HG03280 (cell line): Measurements from ENCODE around the gene AGBL4.

Source experiments
- ATAC-seq: cut with Tn5 transposase; IDR thresholded peaks from one replicate; pipeline ENCODE4 v1.9.1; 2021; ENCODE audit warnings: mild to moderate bottlenecking, moderate library complexity; ENCODE audit not compliant: unreplicated experiment

The AGBL4 gene

DNA sequence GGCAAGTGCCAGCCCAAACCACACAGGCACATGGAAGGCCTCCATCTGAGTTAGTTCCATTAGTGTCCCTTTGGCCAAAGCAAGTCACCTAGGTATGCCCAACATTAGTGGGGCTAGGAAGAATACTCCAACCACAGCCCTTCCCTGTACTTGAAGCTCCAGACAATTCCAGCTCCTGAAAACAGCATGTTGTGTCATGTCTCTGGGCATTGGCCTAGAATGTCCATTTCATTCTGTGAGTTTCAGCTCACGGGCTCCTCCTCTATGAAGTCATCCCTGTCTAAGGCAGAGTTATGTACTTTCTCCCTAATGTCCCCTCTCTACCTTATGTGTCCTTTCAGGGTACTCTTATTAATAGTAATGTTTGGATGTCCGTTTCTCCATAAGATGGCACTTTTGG is 1455.3 kb downstream of the AGBL4 start:
- no peak for ATAC-seq

DNA sequence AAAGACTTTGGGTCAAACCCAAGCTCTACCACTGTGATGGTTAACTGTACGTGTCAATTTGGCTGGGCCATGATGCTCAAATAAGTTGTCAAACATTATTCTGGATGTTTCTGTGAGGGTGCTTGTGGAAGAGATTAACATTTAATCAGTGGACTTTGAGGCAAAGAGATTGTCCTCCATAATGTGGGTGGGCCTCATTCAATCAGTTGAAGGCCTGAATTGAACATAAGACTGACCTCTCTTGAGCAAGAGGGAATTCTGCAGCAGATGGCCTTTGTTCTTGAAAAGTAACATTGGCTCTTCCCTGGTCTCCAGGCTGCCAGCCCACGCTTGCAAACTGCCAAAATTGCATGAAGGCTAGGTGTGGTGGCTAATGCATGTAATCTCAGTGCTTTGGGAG is 1457.3 kb downstream of the AGBL4 start:
- ATAC-seq, result no peak

DNA sequence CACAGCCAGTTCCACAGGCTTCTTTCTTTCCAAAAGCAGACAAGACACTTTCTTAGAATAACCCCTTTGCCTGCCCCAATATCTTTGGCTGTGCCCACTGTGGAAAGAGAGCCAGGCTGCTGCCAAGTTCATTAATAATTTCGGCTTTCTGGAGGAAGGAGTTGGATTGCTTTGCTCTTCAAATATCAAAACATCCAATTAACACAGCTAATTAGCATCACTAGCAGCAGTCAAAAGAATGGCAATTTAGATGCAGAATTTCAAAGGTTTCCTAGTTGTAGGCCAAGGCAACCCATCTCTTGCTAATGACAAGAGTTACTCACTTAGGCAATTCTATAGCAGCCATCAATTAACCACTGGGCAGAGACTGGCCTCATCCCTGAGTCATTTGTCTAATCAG is 1460.7 kb downstream of the AGBL4 start:
- ATAC-seq, result no peak

- ATAC-seq, result no peak
These were observed 1462.3 kb downstream of the AGBL4 start for GRCh38 chr1:48561444-48561843.

DNA sequence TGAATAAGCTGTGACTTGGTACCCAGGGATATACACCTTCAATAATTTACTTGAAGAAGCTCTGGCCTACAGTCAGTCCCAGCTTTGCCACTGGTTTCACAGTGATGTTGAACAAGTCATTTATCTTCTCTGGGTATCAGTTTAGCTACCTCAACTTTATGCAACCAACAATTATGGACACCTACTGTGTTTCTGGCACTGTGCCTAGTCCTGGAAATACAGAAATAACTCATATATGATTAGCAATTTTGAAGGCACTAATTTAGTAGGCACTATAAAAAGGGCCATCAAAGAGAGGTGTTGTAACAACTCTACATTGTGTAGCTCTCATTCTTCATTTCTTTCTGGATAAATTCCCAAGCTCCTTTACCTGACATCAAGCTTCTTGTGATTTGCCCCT is 1463.2 kb downstream of the AGBL4 start:
- ATAC-seq, result no peak

DNA sequence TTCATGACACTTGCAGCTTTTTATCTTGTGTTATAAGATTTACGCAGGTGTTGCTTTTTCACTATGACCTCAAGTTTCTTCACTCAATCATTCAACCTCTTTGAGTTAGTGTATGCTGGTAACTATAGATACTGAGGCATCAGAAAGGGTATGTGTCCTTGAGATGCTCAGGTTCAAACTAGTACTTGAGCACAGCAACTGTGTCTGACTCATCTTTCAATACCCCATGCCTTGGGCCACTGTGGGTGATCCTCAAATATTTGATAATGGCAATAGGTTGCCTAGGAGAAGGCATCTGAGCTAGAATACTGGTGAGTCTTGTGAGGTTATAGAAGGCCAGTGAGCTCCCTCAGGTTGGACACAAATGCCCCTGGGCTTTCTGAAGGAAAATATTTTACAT is 1463.6 kb downstream of the AGBL4 start:
- ATAC-seq, result no peak

DNA sequence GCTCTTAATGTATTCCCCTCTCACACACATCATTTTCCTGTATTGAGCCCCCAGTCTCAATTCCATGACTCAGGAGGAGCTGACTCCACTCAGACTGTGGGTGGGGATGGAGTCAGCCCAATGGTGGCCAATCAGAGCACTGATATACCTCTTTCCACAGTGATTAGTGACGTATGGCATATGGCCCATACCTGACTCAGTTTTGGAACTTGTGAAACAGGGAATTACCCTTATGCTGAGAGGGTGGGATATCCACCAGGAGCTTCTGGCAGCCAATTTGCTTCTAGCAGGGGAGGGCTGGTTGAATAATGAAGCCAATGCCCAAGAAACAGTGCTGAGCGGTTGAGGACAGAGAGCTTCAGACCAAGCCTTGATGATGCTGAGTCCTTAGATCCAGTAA is 1465.4 kb downstream of the AGBL4 start:
- no peak for ATAC-seq

DNA sequence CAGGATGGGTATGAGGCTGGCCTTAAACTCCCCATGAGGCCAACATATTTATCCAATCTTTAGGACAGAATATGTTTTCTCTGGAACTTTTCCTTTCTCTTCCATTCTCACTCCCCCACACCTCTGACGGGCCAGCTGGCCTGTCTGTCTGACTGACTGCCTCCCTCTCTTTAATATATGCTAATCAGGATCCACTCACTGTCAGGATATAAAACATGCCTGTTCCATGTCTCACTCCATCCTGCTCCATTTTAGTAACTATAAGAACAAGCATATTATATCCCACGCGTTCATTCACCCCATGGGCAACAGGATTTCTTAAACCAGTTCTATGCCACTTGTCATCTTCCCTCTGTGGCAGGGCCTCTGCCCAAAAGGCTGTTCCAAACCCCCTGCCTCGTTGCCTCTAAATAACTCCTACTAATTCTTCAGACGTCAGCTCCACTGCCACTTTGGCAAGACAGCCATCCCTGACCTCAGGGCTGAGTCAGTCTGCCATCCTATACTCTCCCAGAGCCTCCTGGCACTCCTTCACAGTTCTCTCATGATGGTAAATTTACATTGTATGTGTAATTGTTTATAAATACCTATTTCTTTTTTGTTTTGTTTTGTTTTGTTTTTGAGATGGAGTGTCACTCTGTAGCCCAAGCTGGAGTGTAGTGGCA is 1467.4 kb downstream of the AGBL4 start:
- ATAC-seq, result no peak

DNA sequence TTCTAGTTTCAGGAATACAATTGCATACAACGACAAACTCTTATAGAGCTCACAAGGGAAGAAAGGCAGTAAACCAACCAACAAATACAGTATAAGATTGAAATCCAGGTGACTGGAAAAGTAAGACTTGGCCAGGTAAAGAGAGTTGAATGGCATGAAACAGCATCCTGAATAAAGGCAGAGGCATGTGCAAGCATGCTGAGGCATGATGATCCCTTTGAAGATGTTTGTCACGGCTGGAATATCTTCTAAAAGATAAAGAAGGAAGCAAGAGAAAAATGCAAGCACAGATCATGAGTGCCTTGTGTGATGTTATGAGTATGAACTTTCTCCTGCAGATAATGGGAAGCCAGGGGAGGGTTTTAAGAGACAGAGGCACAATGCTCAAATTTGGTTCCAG is 1468.5 kb downstream of the AGBL4 start:
- no peak for ATAC-seq

DNA sequence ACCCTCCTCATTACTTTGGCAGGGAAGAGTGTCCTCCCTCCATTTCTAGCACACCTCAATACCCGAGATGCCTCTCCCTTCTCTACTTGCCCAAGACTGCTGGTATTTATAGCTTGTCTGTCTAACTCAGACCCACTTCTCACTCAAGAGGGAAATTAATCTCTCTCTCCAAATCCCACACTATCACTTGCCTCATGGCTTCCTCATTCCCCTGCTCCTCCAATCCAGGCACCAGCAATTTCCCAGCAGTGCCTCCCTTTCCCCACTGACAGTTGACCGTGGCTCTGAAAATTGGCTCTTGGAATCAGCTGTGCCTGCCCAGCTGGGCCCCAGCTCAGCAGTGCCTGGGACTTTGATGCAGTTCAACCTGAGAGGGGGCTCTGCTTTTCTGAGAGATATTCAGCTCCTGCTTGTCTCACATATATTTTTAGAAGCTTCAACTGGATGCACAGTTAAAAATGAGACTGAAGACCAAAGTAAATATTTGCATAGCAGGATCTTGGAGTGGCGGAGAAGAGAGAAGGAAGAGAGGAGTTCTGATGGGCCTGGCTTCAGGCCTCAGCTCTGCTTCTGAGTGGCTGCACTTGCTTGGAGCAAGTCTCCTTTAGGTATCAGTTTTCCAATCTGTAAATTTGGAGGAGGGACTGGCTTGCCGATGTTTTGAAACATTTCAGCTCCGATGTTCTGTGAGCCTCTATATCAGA is 1470.7 kb downstream of the AGBL4 start:
- no peak for ATAC-seq

DNA sequence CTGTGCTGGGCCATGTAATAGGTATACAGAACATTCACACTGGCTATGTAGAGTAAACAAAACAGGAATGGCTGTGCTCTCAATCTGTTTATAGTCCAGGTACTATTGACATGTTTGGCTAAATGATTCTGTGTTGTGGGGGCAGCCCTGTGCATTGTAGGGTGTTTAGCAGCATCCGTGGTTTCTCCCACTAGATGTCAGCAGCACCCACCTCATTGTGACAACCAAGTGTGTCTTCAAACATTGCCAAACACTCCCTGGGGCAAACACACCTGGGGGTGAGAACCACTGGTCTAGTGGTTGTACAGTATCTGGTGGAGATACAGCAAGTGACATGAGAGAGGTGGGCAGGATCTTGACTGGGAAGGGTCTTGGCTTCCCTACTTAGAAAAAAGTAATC is 1471.3 kb downstream of the AGBL4 start:
- no peak for ATAC-seq

DNA sequence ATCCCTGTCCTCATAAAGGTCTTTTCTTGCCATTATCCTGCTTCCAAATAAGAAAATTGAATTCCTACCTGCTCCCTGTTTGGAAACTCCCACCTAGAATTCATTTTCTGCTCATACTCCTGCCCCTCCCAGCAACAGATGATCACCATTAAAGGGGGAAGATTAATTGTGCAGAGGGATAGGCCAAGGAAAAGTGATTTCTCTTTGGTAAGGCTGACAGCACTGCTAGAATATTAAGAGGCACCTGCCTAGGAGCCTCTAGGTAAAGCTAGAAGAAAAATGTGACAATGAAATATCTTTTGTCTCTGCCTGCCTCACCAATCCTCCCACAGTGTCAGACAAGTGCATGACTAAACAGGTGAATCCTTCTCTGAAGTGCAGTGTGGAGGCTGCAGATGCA is 1474.8 kb downstream of the AGBL4 start:
- ATAC-seq, result no peak

GRCh38 chr1:48547561-48548220 is 1476.1 kb downstream of the AGBL4 start:
- no peak for ATAC-seq

GRCh38 chr1:48543854-48544253 is 1479.9 kb downstream of the AGBL4 start:
- ATAC-seq, result no peak

DNA sequence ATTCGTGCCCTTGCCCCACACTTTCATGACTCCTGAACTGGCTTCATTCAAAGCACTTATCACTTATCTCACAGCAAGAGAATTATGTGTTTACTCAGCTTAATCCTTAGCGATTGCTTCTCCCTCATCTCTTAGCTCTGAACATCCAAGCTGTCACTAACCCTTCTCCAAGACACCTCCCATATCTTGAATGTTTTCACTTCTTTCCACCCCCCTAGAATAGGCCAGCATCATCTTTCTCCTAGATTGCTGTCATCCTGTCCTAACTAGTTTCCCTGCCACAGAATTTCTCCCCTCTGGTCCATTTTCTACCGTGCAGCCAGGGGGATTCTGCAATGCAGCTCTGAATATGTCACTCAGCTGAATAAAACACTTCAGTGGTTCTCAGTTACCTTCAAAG is 1483.2 kb downstream of the AGBL4 start:
- ATAC-seq, result no peak

DNA sequence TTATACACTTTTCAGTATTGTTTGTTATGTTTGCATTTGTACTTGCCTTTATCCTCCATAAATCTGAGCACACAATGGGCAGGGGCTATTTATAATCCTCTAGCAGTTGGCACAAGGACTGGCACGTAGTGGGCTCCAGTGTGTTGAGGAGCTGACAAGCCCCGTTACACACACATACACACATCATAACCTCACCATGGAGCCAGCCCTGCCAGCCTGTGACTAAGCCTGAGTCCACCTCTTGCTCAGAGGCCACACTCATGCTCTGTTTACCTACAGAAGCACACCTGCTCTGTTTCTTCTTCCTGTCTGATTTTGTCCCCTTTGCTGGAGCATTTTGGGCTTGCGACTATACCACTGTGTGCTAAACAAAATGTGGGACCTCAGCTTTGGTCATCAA is 1487.3 kb downstream of the AGBL4 start:
- ATAC-seq, result no peak

DNA sequence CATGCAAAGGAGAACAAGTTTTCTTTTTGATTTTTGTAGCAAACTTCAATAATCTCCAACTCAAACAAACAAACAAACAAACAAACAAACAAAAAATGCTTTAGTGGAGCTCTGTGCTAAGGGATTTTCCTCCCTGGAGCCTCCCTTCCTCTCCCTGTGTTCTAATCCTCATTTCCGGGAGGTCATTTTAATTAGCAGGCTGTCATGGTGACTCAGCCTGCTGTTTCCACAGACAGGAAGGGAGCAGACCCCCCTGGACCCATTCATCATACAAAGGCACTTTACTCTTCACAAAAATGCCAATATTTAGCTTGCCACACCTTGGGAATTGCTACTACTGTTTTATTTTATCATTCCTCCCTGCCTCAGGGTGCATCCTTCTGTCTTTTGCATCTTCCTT is 1490.8 kb downstream of the AGBL4 start:
- ATAC-seq, result no peak

- ATAC-seq, result no peak
These were observed 1492.9 kb downstream of the AGBL4 start for GRCh38 chr1:48530727-48531351.

DNA sequence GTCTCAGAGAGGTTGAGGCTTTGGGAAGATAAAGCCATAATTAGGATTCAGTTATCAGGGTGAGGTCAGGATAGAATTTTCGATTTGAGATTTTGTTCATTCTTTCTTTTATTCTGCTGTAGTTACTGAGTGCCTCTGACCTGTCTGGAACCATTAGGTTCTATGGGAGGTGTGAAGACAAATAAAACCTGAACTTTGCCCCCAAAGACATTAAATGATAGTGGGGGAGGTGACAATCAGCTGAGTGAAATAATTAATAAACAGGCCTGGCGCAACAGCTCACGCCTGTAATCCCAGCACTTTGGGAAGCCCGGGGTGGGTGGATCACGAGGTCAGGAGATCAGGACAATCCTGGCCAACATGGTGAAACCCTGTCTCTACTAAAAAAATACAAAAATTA is 1496.7 kb downstream of the AGBL4 start:
- no peak for ATAC-seq

DNA sequence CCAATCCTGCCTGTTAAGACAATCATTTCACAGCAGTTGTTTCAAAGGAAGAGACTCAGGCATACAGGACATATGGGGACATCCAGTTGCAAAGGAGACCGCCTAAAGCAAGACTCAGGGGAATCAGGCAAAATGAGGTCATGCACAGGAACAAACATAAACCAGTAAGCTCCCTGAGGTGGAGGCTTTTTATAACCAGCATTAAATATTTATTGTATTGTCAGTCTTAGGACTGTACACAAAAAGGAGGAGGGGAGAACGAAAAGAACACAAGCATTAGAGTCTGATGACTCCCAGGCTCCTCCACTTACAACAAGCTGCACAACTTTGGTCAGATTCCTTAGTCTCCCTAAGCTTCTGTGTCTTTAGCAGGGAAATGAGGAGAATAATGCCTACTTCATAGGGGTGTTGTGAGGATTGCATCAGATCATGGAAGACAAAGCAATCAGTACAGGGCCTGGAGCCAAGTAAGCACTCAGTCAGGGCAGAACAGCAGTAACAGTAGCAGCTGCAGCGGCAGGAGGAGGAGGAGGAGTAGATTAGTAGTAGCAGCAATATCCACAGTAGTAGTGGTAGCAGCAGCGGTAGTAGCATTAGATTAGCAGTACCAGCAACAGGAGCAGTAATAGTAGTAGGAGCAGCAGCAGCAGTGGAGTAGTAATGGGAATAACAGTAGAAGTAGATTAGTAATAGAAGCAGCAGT is 1497.6 kb downstream of the AGBL4 start:
- no peak for ATAC-seq

GRCh38 chr1:48524892-48525467 is 1498.8 kb downstream of the AGBL4 start:
- ATAC-seq, result no peak
